ENCODE measurements around the gene AP2B1. TPM values are rescaled to one million over a fixed set of nuclear protein-coding genes. Genes with fewer than 3 reads are reported as not detected.

Gene AP2B1
- polyA plus RNA-seq, 1 of the 3 experiments (the other 2 are of a cell fraction): 97.8 TPM

DNA sequence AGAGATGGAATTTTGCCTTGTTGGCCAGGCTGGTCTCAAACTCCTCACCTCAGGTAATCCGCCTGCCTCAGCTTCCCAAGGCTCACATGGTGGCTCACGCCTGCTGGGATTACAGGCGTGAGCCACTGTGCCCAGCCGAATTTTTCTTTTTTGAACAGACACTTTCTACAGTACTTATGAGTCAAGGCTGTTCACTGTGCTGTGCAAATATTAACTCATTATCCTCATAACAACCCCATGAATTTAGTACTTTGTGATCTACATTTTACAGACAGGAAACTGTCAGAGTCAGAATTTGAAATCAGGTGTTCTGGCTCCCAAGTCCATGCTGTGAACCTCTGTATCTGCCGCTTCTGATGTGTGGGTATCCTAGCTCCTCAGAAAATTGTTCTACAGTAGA is 118.6 kb downstream of the AP2B1 start:
- CTCF ChIA-PET: interaction anchor here (1.4 to 2.6 kb wide), 4 partner anchors 42 to 94 kb away, joined by 3 to 13 read pairs (median 6); no protein-coding TSS in a partner anchor
- POLR2A ChIA-PET: interaction anchor here (0.9 kb wide), 1 partner anchor 22 kb away, joined by 3 read pairs; no protein-coding TSS in a partner anchor
- no peaks in the 10 kb centered on the region for H3K9me2 ChIP-seq

More for the DNA sequence above, 118.6 kb downstream of the AP2B1 start:
- Histone ChIP-seq H3K4me3 (ENCODE audit: low read depth in 2 of 2, low read length in 1 of 2) (no peak overlapping the region), H3K4me1 (ENCODE audit: control insufficient read depth in 1 of 2, insufficient read depth in 2 of 2, low read depth in 1 of 2, low read length in 1 of 2) (no peaks in the 10 kb centered on the region), H4K20me1 (ENCODE audit: insufficient read depth) (no peaks in the 10 kb centered on the region), H3K79me2 (ENCODE audit: insufficient read depth) (peaks cover 12% of the 10 kb centered on the region; the same call in 1 of the 2 replicates), H3K27me3 (ENCODE audit: insufficient read depth) (no peaks in the 10 kb centered on the region), H3F3A (replicated peaks; ENCODE audit: insufficient read depth) (no peaks in the 10 kb centered on the region), H2AFZ (ENCODE audit: low read depth) (no peak overlapping the region), H3K27ac (ENCODE audit: low read depth in 2 of 2, low read length in 1 of 2) (no peak overlapping the region), H3K9me3 (no peaks in the 10 kb centered on the region), H3K36me3 (replicated peaks in 1 of 2; ENCODE audit: control insufficient read depth in 1 of 2, insufficient read depth in 2 of 2, low read length in 1 of 2) (peaks cover 21% of the 10 kb centered on the region in 2 experiments), H3K9ac (no peak overlapping the region), H3K4me2 (no peak overlapping the region)
- WGBS (ENCODE audit: low lambda C conversion rate): 71% methylated on average over 5 of the region's 5 CpGs
- TF ChIP-seq MEF2A (IDR thresholded peaks at IDR 0.05; ENCODE audit: borderline replicate concordance, low read depth) (no peak), MXI1 (IDR thresholded peaks at IDR 0.05; ENCODE audit: low read depth, low read length) (no peak), GABPA (IDR thresholded peaks at IDR 0.05; ENCODE audit: low read depth) (no peak), NFIC (IDR thresholded peaks at IDR 0.05; ENCODE audit: borderline replicate concordance) (no peak), FOXM1 (IDR thresholded peaks at IDR 0.05; ENCODE audit: low read depth) (no peak), REST (IDR thresholded peaks at IDR 0.05; ENCODE audit: low read depth, low read length) (no peak), JUND (IDR thresholded peaks at IDR 0.05) (no peak), RFX5 (IDR thresholded peaks at IDR 0.05; ENCODE audit: low read length) (no peak), RCOR1 (IDR thresholded peaks at IDR 0.05; ENCODE audit: low read length) (no peak), ELF1 (IDR thresholded peaks at IDR 0.05) (no peak), FOXJ3 (CRISPR knock-in tag; IDR thresholded peaks at IDR 0.05) (no peak), TEAD4 (IDR thresholded peaks at IDR 0.05; ENCODE audit: borderline replicate concordance, insufficient read depth) (no peak), RXRA (IDR thresholded peaks at IDR 0.05; ENCODE audit: borderline replicate concordance, low read depth) (no peak), IRF3 (IDR thresholded peaks at IDR 0.05; ENCODE audit: low read depth, low read length) (no peak), TCF12 (IDR thresholded peaks at IDR 0.05) (no peak), YY1 (IDR thresholded peaks at IDR 0.05; ENCODE audit: low read depth) (no peak)
- TF ChIP-seq, protein P1, sequence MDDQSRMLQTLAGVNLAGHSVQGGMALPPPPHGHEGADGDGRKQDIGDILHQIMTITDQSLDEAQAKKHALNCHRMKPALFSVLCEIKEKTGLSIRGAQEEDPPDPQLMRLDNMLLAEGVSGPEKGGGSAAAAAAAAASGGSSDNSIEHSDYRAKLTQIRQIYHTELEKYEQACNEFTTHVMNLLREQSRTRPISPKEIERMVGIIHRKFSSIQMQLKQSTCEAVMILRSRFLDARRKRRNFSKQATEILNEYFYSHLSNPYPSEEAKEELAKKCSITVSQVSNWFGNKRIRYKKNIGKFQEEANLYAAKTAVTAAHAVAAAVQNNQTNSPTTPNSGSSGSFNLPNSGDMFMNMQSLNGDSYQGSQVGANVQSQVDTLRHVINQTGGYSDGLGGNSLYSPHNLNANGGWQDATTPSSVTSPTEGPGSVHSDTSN (IDR thresholded peaks at IDR 0.05): no peak
- TF ChIP-seq, protein P2, sequence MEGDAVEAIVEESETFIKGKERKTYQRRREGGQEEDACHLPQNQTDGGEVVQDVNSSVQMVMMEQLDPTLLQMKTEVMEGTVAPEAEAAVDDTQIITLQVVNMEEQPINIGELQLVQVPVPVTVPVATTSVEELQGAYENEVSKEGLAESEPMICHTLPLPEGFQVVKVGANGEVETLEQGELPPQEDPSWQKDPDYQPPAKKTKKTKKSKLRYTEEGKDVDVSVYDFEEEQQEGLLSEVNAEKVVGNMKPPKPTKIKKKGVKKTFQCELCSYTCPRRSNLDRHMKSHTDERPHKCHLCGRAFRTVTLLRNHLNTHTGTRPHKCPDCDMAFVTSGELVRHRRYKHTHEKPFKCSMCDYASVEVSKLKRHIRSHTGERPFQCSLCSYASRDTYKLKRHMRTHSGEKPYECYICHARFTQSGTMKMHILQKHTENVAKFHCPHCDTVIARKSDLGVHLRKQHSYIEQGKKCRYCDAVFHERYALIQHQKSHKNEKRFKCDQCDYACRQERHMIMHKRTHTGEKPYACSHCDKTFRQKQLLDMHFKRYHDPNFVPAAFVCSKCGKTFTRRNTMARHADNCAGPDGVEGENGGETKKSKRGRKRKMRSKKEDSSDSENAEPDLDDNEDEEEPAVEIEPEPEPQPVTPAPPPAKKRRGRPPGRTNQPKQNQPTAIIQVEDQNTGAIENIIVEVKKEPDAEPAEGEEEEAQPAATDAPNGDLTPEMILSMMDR (IDR thresholded peaks at IDR 0.05): no peak
- TF ChIP-seq, protein P3, sequence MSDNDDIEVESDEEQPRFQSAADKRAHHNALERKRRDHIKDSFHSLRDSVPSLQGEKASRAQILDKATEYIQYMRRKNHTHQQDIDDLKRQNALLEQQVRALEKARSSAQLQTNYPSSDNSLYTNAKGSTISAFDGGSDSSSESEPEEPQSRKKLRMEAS (IDR thresholded peaks at IDR 0.05; ENCODE audit: low read depth): no peak
- no peak for DNase-seq
